Tibial artery (tissue), 4 donors: Measurements from ENCODE around the gene GSC2.

Experiments
- DNase-seq, 2 donors: peaks; one replicate each; pipeline ENCODE4 v3.0.0-alpha.2; 2019
- H3K27ac ChIP-seq, 2 donors: fragments of 200-600 bp; sonication (generic) in 1 of 2; 1 replicate in 1 of 2; 2 replicates in 1 of 2; pipeline ENCODE4 v1.5.1; 2018 to 2019; ENCODE audit warnings: mild to moderate bottlenecking in 1 of 2
- H3K27me3 ChIP-seq, 2 donors: fragments of 200-600 bp; sonication (generic) in 1 of 2; one replicate each; pipeline versions ENCODE4 v1.5.1 to v1.6.0; 2016 to 2019
- H3K36me3 ChIP-seq, 3 donors: fragments of 200-600 bp; sonication (generic) in 2 of 3; one replicate each; pipeline ENCODE4 v1.5.1; 2016 to 2019; ENCODE audit warnings: mild to moderate bottlenecking in 2 of 3
- H3K4me1 ChIP-seq, 4 donors: fragments of 200-600 bp; sonication (generic) in 2 of 4; 1 replicate in 3 of 4; 2 replicates in 1 of 4; pipeline ENCODE4 v1.5.1; 2016 to 2019
- H3K4me3 ChIP-seq, 2 donors: fragments of 200-600 bp; sonication (generic) in 1 of 2; 1 replicate in 1 of 2; 2 replicates in 1 of 2; pipeline ENCODE4 v1.5.1; 2018 to 2019; ENCODE audit warnings: mild to moderate bottlenecking in 2 of 2
- H3K9me3 ChIP-seq, 3 donors: fragments of 200-600 bp; sonication (generic) in 1 of 3; one replicate each; pipeline ENCODE4 v1.5.1; 2016 to 2019
- intact Hi-C: fragments of 100-400 bp; cut with DNase I; formaldehyde crosslinking; loops from one replicate; pipeline ENCODE4 v1.15.0; 2023; ENCODE audit warnings: low total_unique reads
- TF ChIP-seq, protein P1 (sequence below), 2 experiments: fragments of 200-600 bp in 1 of 2; fragments of 450-650 bp in 1 of 2; IDR thresholded peaks; one replicate each; pipeline ENCODE4 v1.5.1; 2017 to 2019; ENCODE audit warnings: antibody characterized with exemption in 2 of 2, mild to moderate bottlenecking in 1 of 2, moderate library complexity in 1 of 2

GSC2 gene

DNA sequence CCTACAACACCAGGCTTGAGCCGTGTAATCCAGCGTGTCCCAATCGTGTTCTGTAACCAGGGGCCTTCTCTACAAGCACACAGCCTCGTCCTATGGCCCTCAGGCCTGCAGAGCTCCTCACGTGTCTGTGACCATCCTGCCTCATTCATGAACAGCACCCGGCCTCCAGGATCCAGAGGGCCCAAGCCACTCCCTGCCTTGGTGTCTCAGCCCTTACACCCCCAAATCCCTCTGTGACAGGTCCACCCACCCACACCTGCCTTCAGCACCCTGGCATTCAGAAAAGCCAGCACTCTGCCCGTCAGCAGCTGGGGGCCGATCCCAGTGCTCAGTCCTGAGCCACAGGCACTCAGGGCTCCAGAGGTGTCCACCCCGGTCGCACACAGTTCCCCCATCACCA, 13.2 kb downstream of the GSC2 start:
- DNase-seq, result no peak
- TF ChIP-seq, protein P1, sequence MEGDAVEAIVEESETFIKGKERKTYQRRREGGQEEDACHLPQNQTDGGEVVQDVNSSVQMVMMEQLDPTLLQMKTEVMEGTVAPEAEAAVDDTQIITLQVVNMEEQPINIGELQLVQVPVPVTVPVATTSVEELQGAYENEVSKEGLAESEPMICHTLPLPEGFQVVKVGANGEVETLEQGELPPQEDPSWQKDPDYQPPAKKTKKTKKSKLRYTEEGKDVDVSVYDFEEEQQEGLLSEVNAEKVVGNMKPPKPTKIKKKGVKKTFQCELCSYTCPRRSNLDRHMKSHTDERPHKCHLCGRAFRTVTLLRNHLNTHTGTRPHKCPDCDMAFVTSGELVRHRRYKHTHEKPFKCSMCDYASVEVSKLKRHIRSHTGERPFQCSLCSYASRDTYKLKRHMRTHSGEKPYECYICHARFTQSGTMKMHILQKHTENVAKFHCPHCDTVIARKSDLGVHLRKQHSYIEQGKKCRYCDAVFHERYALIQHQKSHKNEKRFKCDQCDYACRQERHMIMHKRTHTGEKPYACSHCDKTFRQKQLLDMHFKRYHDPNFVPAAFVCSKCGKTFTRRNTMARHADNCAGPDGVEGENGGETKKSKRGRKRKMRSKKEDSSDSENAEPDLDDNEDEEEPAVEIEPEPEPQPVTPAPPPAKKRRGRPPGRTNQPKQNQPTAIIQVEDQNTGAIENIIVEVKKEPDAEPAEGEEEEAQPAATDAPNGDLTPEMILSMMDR (IDR thresholded peaks at IDR 0.05), result no peak
- H3K36me3 ChIP-seq, result peaks cover 72 to 100% (median 98%) of the 10 kb centered on the region in 3 donors
- no peaks in the 10 kb centered on the region for H3K9me3 ChIP-seq
- H3K27me3 ChIP-seq, result no peaks in the 10 kb centered on the region
- intact Hi-C loops, result no loop called here
- H3K4me3 ChIP-seq, result no peak overlapping the region
- H3K27ac ChIP-seq, result no peak overlapping the region
- H3K4me1 ChIP-seq, result no peaks in the 10 kb centered on the region

DNA sequence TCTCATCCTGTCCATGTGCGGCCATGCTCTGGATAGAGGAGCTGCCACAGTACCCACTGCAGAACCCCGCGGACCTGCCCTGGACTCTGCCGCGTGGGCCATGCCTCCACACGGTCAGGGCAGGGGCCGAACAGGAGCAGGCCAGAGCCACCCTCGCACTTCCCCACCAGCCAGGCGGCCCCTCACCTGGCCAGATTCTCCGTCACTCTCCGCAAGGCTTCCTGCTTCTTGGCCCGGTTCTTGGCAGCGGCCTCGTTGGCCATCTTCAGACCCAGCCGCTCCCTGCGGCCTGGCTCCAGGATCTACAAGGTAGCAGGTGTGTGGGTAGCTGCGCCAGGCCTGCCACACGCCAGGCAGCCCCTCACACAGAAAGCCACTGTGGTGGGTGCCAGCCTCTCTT, 15.2 kb downstream of the GSC2 start:
- no peaks in the 10 kb centered on the region for H3K4me1 ChIP-seq
- intact Hi-C loops, result no loop called here
- no peak overlapping the region for H3K4me3 ChIP-seq
- no peaks in the 10 kb centered on the region for H3K9me3 ChIP-seq
- TF ChIP-seq, protein P1 (IDR thresholded peaks at IDR 0.05), result no peak
- H3K36me3 ChIP-seq, result peaks cover 58 to 93% (median 82%) of the 10 kb centered on the region in 3 donors
- DNase-seq, result no peak
- no peaks in the 10 kb centered on the region for H3K27me3 ChIP-seq
- H3K27ac ChIP-seq, result no peak overlapping the region

DNA sequence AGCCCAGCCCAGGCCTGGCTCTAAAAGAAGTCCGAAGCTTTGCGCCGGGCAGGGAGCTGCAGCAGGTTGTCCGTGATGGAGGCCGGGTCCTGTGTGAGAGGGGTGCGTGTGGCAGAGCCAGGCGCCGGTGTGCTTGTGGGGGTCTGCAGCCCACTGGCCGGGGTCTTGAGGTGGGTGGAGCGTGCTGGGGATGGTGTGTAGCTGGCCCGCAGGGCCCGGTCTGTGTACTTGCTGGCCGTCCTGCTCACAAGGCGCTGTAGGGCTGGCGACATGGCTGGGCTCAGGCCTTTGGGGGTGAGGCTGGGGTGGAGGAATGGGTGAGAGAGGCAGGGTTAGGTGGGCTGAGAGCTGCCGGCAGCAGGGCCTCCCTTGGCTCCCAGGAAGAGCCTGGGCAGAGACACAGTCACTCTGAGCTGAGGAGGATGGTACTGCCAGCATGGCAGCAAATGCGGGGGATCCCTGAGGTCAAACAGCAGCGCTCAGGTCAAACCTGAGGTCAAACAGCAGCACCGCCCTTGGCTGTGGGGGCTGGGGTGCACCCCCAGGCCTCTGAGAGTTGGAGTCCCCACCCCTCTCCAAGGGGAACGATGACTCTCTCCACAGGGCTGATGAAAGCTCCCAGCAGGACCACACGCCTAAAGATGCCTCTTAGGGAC, 15.8 kb downstream of the GSC2 start:
- no peak overlapping the region for H3K27ac ChIP-seq
- H3K9me3 ChIP-seq, result no peaks in the 10 kb centered on the region
- TF ChIP-seq, protein P1 (IDR thresholded peaks at IDR 0.05), result no peak
- DNase-seq, result no peak
- intact Hi-C loops, result no loop called here
- no peaks in the 10 kb centered on the region for H3K27me3 ChIP-seq
- H3K4me1 ChIP-seq, result no peaks in the 10 kb centered on the region
- no peak overlapping the region for H3K4me3 ChIP-seq
- peaks cover 52 to 87% (median 77%) of the 10 kb centered on the region in 3 donors for H3K36me3 ChIP-seq

DNA sequence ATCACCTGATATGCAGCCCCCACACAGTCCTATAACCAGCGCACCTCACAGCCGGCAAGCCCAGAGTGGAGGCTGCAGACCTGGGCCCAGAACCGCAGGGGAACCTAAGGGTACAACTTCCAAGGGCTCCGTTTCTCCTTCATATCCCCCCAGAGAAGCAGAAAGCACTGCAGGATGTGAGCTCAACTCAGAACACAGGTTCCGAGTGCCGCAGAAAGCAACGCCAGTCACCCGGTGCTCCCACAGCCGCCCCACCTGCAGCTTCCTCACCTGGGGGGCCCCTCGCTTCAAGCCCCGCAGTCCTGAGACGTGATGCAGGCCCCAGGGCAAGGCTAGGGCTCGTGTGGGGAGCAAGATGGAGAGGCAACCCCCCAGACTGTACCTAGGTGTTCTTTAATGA, 16.5 kb downstream of the GSC2 start:
- intact Hi-C loops, result no loop called here
- Histone ChIP-seq H3K27ac (no peak overlapping the region), H3K36me3 (peaks cover 45 to 80% (median 69%) of the 10 kb centered on the region in 3 donors), H3K4me1 (no peaks in the 10 kb centered on the region), H3K4me3 (no peak overlapping the region), H3K9me3 (no peaks in the 10 kb centered on the region), H3K27me3 (no peaks in the 10 kb centered on the region)
- TF ChIP-seq, protein P1 (IDR thresholded peaks at IDR 0.05), result no peak
- no peak for DNase-seq

DNA sequence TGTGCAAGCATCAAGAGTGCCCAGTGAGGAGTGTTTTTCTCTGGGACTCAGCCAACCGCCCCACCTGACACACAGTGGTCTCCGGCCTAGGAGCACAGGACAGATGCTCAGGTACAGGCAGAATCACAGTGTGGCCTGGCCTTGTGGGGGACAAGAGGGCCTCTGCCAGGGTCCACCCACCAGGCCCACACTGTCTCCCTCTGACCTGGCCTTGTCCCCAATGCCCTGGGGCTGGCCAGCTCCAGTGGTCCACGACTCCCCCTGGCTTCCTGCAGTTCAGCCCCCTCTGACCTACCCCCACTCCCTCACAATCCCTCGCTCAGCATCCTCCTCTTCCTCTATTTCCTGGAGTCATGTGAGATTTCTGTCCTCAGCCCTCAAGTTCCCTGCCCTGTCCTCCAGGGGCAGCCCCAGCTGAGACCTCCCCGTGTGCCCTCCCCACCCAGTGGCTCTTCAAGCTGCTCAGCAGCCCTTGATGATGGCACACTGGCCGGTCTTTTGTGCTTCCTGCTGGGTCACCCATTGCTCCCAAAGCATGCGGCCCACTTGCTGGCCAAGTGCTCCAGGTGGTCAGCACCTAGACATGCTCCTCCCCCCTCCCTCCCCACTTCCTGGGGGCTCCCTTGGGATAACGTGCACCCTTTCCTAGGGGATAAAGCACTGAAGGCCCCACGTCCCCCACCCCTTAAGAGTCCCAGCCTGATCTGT, 17.2 kb downstream of the GSC2 start:
- TF ChIP-seq, protein P1 (IDR thresholded peaks at IDR 0.05), result no peak
- no peaks in the 10 kb centered on the region for H3K4me1 ChIP-seq
- H3K4me3 ChIP-seq, result no peak overlapping the region
- no peaks in the 10 kb centered on the region for H3K9me3 ChIP-seq
- no peaks in the 10 kb centered on the region for H3K27me3 ChIP-seq
- DNase-seq, result no peak
- no peak overlapping the region for H3K27ac ChIP-seq
- H3K36me3 ChIP-seq, result peaks cover 38 to 73% (median 62%) of the 10 kb centered on the region in 3 donors
- intact Hi-C loops, result no loop called here
